GOT3 (cell line): ENCODE measurements around the gene NR2C2.
"Not testable (repeated sequence)": the region's sequence is repeated elsewhere in the genome, so short reads cannot be mapped to it uniquely, and the experiment has no call there.

Experiments used
- DNase-seq: peaks from one replicate; lab custom pipeline; 2025; ENCODE audit warnings: mixed read lengths; lab: John Stamatoyannopoulos, UW

The NR2C2 gene

GRCh38 chr3:14947100-14947885 lies at the start of gene NR2C2:
Gene NR2C2 (plus strand): TSS chr3:14947583. CDS start chr3:15003915, 56,332 bp downstream.
- DNase-seq, result peak; percentile 50

- no peak for DNase-seq
These were observed 48.5 kb upstream of the NR2C2 start for GRCh38 chr3:14898929-14899328.

GRCh38 chr3:14899993-14900618 lies 47.3 kb upstream of the NR2C2 start:
- DNase-seq, result no peak

- no peak for DNase-seq
These were observed 46.2 kb upstream of the NR2C2 start for GRCh38 chr3:14900881-14901873.

GRCh38 chr3:14902719-14903118 lies 44.7 kb upstream of the NR2C2 start:
- no peak for DNase-seq

GRCh38 chr3:14903501-14903900 lies 43.9 kb upstream of the NR2C2 start:
- DNase-seq, result not testable (repeated sequence)

GRCh38 chr3:14905055-14905657 lies 42.2 kb upstream of the NR2C2 start:
- DNase-seq, result no peak

GRCh38 chr3:14906355-14906971 lies 40.9 kb upstream of the NR2C2 start:
- no peak for DNase-seq

GRCh38 chr3:14907043-14907966 lies 40.1 kb upstream of the NR2C2 start:
- no peak for DNase-seq

- DNase-seq, result no peak
These were observed 38.1 kb upstream of the NR2C2 start for GRCh38 chr3:14909250-14909649.

GRCh38 chr3:14911651-14912050 lies 35.7 kb upstream of the NR2C2 start:
- DNase-seq, result no peak

GRCh38 chr3:14913071-14913925 lies 34.1 kb upstream of the NR2C2 start:
- no peak for DNase-seq

GRCh38 chr3:14913926-14914778 lies 33.2 kb upstream of the NR2C2 start:
- no peak for DNase-seq

- DNase-seq, result no peak
These were observed 32.6 kb upstream of the NR2C2 start for GRCh38 chr3:14914779-14915117.

- DNase-seq, result no peak
These were observed 31.7 kb upstream of the NR2C2 start for GRCh38 chr3:14915636-14916222.

- no peak for DNase-seq
These were observed 29.0 kb upstream of the NR2C2 start for GRCh38 chr3:14918356-14918860.

GRCh38 chr3:14920536-14920935 lies 26.8 kb upstream of the NR2C2 start:
- no peak for DNase-seq

- peak; percentile 48 for DNase-seq
These were observed 26.3 kb upstream of the NR2C2 start for GRCh38 chr3:14921034-14921616.
